HG02973 (cell line): ENCODE data around the gene ANKRD22.
"Not testable (repeated sequence)": the region's sequence is repeated elsewhere in the genome, so short reads cannot be mapped to it uniquely, and the experiment has no call there.

Experiments
- ATAC-seq: cut with Tn5 transposase; IDR thresholded peaks from one replicate; pipeline ENCODE4 v1.9.1; 2021; ENCODE audit warnings: moderate library complexity; ENCODE audit not compliant: unreplicated experiment

ANKRD22 gene

GRCh38 chr10:88838766-88839350 is 12.8 kb downstream of the ANKRD22 start:
- no peak for ATAC-seq

GRCh38 chr10:88837632-88838031 is 14.0 kb downstream of the ANKRD22 start:
- not testable (repeated sequence) for ATAC-seq

DNA sequence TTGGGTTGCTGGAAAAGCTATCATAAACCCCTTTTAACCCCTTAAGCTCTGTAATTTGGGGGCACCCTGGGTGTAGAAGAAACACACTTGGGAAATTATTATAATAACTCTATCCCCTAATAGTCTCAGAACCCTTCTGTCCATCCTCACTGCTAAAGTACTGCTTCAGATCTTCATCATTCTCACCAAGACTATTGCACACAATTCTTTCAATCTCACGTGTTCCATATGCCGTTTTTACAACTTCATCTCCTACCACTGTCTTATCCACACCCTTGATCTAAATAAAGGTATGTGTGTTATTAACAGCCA is 15.8 kb downstream of the ANKRD22 start:
- ATAC-seq = no peak

DNA sequence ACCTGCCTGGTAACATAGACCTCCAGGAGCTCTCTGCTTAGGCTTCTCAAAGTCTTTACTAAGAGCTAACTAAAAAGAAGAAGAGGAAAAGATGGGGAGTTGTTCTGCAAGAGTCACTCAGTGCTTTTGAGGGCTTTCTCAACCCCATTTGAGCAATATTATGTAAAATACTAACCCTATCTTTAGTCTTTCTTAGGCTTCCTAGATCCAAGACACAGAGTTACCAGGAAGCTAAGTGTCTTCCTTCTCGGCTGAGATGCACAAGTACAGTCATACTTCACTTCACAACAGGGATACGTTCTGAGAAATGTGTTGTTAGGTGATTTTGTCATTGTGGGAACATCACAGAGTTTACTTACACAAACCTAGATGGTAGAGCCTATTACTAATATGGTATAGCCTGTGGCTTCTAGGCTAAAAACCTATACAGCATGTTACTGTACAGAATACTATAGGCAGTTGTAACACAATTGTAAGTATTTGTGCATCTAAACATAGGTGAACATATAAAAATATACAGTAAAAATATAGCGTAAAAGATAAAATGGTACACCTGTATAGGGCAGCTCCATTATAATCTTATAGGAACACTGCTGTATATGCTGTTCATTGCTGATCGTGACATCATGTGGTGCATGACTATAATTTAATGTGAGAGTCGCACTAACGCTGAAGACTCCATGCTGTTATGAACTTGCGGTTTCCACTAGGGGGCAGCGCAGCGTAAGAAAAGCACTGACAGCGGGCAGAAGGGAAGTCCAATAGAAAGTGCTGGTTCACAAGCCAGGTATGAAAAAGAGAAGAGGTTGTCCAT is 16.3 kb downstream of the ANKRD22 start:
- peak; percentile 58 for ATAC-seq

- ATAC-seq = no peak
Observed at GRCh38 chr10:88833723-88834122, 17.9 kb downstream of the ANKRD22 start.

- no peak for ATAC-seq
Observed at GRCh38 chr10:88833156-88833555, 18.5 kb downstream of the ANKRD22 start.

DNA sequence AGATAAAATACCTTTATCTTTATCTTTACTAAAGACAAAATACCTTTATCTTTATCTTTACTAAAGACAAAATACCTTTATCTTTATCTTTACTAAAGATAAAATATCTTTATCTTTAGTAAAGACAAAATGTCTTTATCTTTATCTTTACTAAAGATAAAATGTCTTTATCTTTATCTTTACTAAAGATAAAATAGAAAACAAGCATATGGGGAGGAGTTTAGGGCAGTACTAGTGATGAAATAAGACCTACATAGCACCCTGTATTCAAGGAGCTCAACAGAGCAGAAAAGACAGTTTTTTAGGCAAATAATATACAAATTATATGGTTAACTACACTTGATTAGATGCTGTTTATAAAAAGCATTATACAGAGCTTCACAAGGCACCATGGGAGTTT is 19.3 kb downstream of the ANKRD22 start:
- ATAC-seq = no peak

DNA sequence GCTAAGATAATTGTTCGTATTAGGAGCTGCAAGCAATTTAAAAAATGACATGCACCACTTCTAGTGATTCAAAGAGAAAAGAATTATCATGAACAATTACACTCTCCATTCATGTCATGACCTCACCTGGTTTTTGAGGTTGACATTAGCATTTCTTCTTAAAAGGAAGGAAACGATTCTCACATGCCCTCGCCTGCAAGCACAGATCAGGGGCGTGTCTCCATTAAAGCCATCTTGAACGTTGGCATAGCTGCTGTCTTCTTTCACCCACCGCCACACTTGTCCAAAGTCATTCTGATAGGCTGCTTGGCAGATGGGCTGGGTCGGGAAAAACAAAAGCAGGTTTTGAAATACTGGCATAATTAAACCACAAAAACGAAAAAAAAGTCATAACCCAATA is 19.9 kb downstream of the ANKRD22 start:
- no peak for ATAC-seq

GRCh38 chr10:88830643-88831268 is 20.9 kb downstream of the ANKRD22 start:
- ATAC-seq = no peak

- no peak for ATAC-seq
Observed at GRCh38 chr10:88828310-88828709, 23.3 kb downstream of the ANKRD22 start.

DNA sequence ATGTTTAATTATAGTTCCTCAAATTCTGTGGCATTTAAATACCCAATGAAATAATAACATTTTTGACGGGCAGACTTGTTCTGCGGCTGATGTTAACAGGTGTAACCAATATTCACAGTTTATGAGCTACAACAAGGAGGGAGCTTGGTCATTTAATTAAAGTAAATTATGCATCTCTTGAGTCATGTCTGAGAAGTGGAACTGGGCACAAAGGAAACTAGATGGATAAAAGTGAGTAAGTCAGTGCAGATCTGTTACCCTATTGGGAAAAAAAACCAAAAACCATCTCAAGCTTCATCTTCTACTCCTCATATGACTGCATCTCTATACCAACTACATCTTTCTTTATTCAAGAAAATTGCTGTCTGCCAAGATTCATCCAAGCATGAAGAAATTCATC is 24.0 kb downstream of the ANKRD22 start:
- no peak for ATAC-seq

DNA sequence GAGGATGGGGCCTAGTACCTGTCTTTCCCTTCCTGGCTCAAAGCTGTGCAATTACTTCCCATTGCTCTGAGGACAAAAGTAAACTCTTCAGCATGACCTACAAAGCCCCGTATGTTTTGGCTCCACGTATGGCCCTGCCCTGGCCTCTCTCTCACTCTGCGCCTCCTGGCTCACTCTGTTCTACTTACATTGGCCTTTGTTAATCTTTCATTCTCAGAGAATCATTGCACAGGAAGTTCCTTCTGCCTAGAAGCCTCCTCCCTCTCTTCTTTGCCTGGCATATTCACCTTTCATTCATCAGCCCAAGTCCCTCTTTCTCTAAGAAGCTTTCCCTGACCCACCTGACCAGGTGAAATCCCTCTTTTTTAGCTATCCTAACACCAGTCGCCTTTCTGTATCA is 25.3 kb downstream of the ANKRD22 start:
- ATAC-seq = no peak

- no peak for ATAC-seq
Observed at GRCh38 chr10:88820748-88821401, 30.8 kb downstream of the ANKRD22 start.

DNA sequence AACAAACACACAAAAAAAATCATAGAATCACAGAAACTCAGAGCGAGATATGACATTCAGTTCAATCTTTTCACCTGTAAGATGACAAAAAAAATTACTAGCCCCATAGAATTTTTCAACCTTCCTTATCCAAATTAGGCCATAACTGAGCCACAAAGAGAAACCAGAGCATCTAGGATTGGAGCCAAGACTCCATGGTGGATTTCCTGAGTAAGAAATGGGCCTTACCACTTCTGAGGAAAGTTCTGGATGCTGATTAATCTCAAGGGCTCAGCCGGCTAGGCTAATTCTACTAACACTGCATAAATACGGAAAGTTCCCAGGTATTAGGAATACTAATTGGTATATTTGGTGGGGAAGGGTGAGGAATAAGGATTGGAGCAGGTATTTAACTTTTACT is 32.4 kb downstream of the ANKRD22 start:
- no peak for ATAC-seq

GRCh38 chr10:88813200-88813599 is 38.4 kb downstream of the ANKRD22 start:
- no peak for ATAC-seq

- ATAC-seq = no peak
Observed at GRCh38 chr10:88810196-88810961, 41.3 kb downstream of the ANKRD22 start.

DNA sequence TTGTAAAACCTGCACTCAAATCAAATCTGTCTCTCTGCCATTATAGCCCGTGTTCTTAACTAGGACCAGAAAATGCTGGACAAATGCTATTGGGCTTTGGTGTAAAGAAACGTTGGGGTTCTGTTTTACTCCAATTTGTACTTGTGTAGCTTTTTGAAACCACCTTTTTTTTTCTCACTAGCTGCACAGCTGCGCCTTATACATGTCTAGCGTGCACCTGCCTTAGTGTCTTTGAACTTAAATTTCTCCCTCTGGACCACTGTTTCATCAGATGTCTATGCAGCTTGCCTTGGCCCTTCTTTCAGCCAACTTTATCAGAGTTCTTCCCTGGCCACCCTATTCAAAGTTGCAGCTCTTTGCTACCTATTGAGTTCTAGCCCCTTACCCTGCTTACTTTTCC is 42.0 kb downstream of the ANKRD22 start:
- no peak for ATAC-seq

DNA sequence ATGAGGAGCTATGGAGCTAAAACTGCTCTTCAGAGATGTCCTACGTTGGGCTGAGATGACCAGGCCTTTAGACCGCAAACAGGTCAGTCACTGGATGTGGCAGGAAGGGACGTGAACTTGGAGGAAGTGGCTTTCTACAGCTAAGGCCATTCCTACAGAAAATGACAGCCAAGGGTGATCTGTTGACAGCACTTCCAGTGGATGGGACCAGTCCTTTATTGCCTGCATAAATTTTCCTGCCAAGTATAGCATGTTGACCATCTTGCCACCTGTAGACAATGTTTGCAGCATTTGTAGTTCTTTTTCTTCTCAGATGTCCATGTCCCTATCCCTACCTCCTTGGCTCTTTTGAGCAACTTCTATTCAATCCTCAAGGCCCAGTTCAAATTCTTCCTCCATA is 45.7 kb downstream of the ANKRD22 start:
- no peak for ATAC-seq

- ATAC-seq = no peak
Observed at GRCh38 chr10:88805361-88805760, 46.3 kb downstream of the ANKRD22 start.

GRCh38 chr10:88804083-88804812 is 47.4 kb downstream of the ANKRD22 start:
- no peak for ATAC-seq
